IMR-90 (cell line): Measurements from ENCODE around the gene DIP2C. TPM values are rescaled to one million over a fixed set of nuclear protein-coding genes. Genes with fewer than 3 reads are reported as not detected.

Experiments
- ATAC-seq: fragments of 200-7000 bp; cut with Tn5 transposase; 2 replicates; pipeline ENCODE4 v1.9.1; 2020; ENCODE audit warnings: low read depth, mild to moderate bottlenecking, moderate library complexity
- BruUV-seq: library from RNA; stranded (reverse); fragments of 400-500 nt; replicated peaks from 2 replicates; lab custom pipeline; 2021; lab: Mats Ljungman, UMichigan
- CTCF ChIA-PET: fragments of 300-600 bp; formaldehyde crosslinking; extraction: SDS; loops from one replicate; lab custom pipeline; 2021; ENCODE audit warnings: antibody characterized with exemption; lab: Yijun Ruan, JAX
- POLR2A ChIA-PET: fragments of 300-600 bp; sonication (Branson Sonifier 250); formaldehyde crosslinking; loops from one replicate; lab custom pipeline; 2022; ENCODE audit warnings: antibody characterized with exemption; ENCODE audit not compliant: unreplicated experiment; lab: Charles Lee
- DNase-seq: peaks from one replicate; pipeline ENCODE4 v3.0.0; 2013
- H2AFZ ChIP-seq: replicated peaks from 2 replicates; pipeline ENCODE3; 2013; ENCODE audit warnings: low read length, mild to moderate bottlenecking; ENCODE audit not compliant: poor library complexity
- H2AK5ac ChIP-seq: 2 replicates; pipeline ENCODE4 v1.6.1; 2013; ENCODE audit warnings: low read depth, low read length, inconsistent platforms
- H2AK9ac ChIP-seq: replicated peaks from 2 replicates; pipeline ENCODE3; 2013; ENCODE audit warnings: mild to moderate bottlenecking, low read depth, low read length, moderate library complexity; ENCODE audit not compliant: poor library complexity
- H2BK120ac ChIP-seq: 2 replicates; pipeline ENCODE4 v1.6.1; 2013; ENCODE audit warnings: low read depth, low read length, inconsistent platforms
- H2BK15ac ChIP-seq: 3 replicates; pipeline ENCODE4 v1.6.1; 2013; ENCODE audit warnings: low read depth, low read length, inconsistent platforms
- H2BK20ac ChIP-seq: 2 replicates; pipeline ENCODE4 v1.6.1; 2013; ENCODE audit warnings: low read depth, mild to moderate bottlenecking, inconsistent platforms, low read length, moderate library complexity
- H2BK5ac ChIP-seq: 2 replicates; pipeline ENCODE4 v1.6.1; 2013; ENCODE audit warnings: mild to moderate bottlenecking, low read depth, low read length, inconsistent platforms; ENCODE audit not compliant: poor library complexity, severe bottlenecking
- H3K14ac ChIP-seq: replicated peaks from 2 replicates; pipeline ENCODE4 v1.6.1; 2013; ENCODE audit warnings: low read depth, low read length, inconsistent platforms
- H3K18ac ChIP-seq: 2 replicates; pipeline ENCODE4 v1.6.1; 2013; ENCODE audit warnings: low read depth, low read length, control low read depth
- H3K23ac ChIP-seq: 2 replicates; pipeline ENCODE4 v1.6.1; 2013; ENCODE audit warnings: low read depth, low read length, inconsistent platforms
- H3K27ac ChIP-seq: 2 replicates; pipeline ENCODE4 v1.5.1; 2013; ENCODE audit warnings: mild to moderate bottlenecking, control low read depth, low read length; ENCODE audit not compliant: insufficient read depth
- H3K27me3 ChIP-seq: 2 replicates; pipeline ENCODE4 v1.6.1; 2013; ENCODE audit warnings: low read length; ENCODE audit not compliant: control insufficient read depth, insufficient read depth
- H3K36me3 ChIP-seq: 2 replicates; pipeline ENCODE4 v1.6.1; 2013; ENCODE audit warnings: low read length, mixed read lengths; ENCODE audit not compliant: control insufficient read depth, insufficient read depth
- H3K4ac ChIP-seq: 2 replicates; pipeline ENCODE4 v1.6.1; 2013; ENCODE audit warnings: low read depth, low read length, inconsistent platforms
- H3K4me1 ChIP-seq: 2 replicates; pipeline ENCODE4 v1.6.1; 2013; ENCODE audit warnings: low read length, mixed read lengths; ENCODE audit not compliant: control insufficient read depth, insufficient read depth
- H3K4me2 ChIP-seq: 2 replicates; pipeline ENCODE4 v1.6.1; 2013; ENCODE audit warnings: low read depth, mild to moderate bottlenecking, control low read depth, low read length, moderate library complexity
- H3K4me3 ChIP-seq: 2 replicates; pipeline ENCODE4 v1.5.1; 2013; ENCODE audit warnings: low read depth, mild to moderate bottlenecking, control low read depth, low read length, moderate library complexity; ENCODE audit not compliant: insufficient read depth
- H3K56ac ChIP-seq: 2 replicates; pipeline ENCODE4 v1.6.1; 2013; ENCODE audit warnings: low read length, inconsistent platforms; ENCODE audit not compliant: insufficient read depth; ENCODE audit errors: extremely low read depth
- H3K79me1 ChIP-seq, 2 experiments: 2 replicates each; pipeline ENCODE4 v1.6.1; 2013; ENCODE audit warnings: low read length in 2 of 2, inconsistent platforms in 1 of 2, low read depth in 1 of 2
- H3K9ac ChIP-seq: 2 replicates; pipeline ENCODE4 v1.6.1; 2013; ENCODE audit warnings: low read depth, low read length, control low read depth
- H3K9me1 ChIP-seq: 2 replicates; pipeline ENCODE4 v1.6.1; 2013; ENCODE audit warnings: low read length, inconsistent platforms; ENCODE audit not compliant: insufficient read depth
- H3K9me3 ChIP-seq: 2 replicates; pipeline ENCODE4 v1.6.1; 2013; ENCODE audit warnings: low read length; ENCODE audit not compliant: control insufficient read depth, insufficient read depth
- H4K20me1 ChIP-seq: 2 replicates; pipeline ENCODE4 v1.6.1; 2013; ENCODE audit warnings: low read length, inconsistent platforms; ENCODE audit not compliant: insufficient read depth
- H4K5ac ChIP-seq: 2 replicates; pipeline ENCODE4 v1.6.1; 2013; ENCODE audit warnings: mild to moderate bottlenecking, low read depth, low read length, control low read depth
- H4K8ac ChIP-seq, 2 experiments: 2 replicates each; pipeline ENCODE4 v1.6.1; 2013; ENCODE audit warnings: low read depth in 2 of 2, low read length in 2 of 2, control low read depth in 1 of 2, inconsistent platforms in 1 of 2
- H4K91ac ChIP-seq: 2 replicates; pipeline ENCODE4 v1.6.1; 2013; ENCODE audit warnings: low read depth, low read length, inconsistent platforms; ENCODE audit not compliant: insufficient read depth
- BHLHE40 ChIP-seq: fragments of 150-350 bp; IDR thresholded peaks from 2 replicates; pipeline ENCODE4 v1.6.1; 2016; ENCODE audit warnings: mild to moderate bottlenecking, low read depth, low read length
- CEBPB ChIP-seq: IDR thresholded peaks from 2 replicates; pipeline ENCODE4 v1.6.1; 2012; ENCODE audit warnings: low read depth, low read length, improper control_type of control experiment
- CHD1 ChIP-seq: IDR thresholded peaks from 2 replicates; pipeline ENCODE4 v1.6.1; 2012; ENCODE audit warnings: low read depth, low read length, improper control_type of control experiment
- MAFK ChIP-seq: IDR thresholded peaks from 2 replicates; pipeline ENCODE4 v1.6.1; 2012; ENCODE audit warnings: low read depth, low read length, improper control_type of control experiment
- NFE2L2 ChIP-seq: fragments of 150-350 bp; IDR thresholded peaks from 2 replicates; pipeline ENCODE4 v1.6.1; 2016; ENCODE audit warnings: low read depth, mild to moderate bottlenecking, low read length
- POLR2A ChIP-seq: IDR thresholded peaks from 2 replicates; pipeline ENCODE4 v1.6.1; 2012; ENCODE audit warnings: mild to moderate bottlenecking, low read depth, low read length
- RCOR1 ChIP-seq: IDR thresholded peaks from 2 replicates; pipeline ENCODE4 v1.6.1; 2012; ENCODE audit warnings: mild to moderate bottlenecking, low read length, improper control_type of control experiment; ENCODE audit not compliant: insufficient replicate concordance
- RFX5 ChIP-seq: IDR thresholded peaks from 2 replicates; pipeline ENCODE4 v1.8.0; 2012; ENCODE audit warnings: low read depth, mild to moderate bottlenecking, low read length, moderate library complexity
- WGBS, 2 experiments: methylation state at CpG; one replicate each; pipeline versions ENCODE4 v1.1.5 to v1.1.7; 2013; ENCODE audit warnings: missing lambda C conversion rate in 2 of 2; ENCODE audit not compliant: insufficient read length in 1 of 2; ENCODE audit errors: extremely low coverage in 2 of 2; 5-methylcytosine and 5-hydroxymethylcytosine counted together
- dilution Hi-C: fragments of 300-500 bp; cut with HindIII; formaldehyde crosslinking; loops from one replicate; pipeline ENCODE4 v1.14.3; 2018; ENCODE audit warnings: low sequenced_read_pairs; ENCODE audit not compliant: unreplicated experiment
- in situ Hi-C: fragments of 300-500 bp; cut with MboI; formaldehyde crosslinking; loops from 3 replicates; pipeline ENCODE4 v1.14.3; 2019; ENCODE audit warnings: low sequenced_read_pairs, inconsistent platforms, mixed read lengths
- intact Hi-C: fragments of 100-400 bp; cut with micrococcal nuclease; formaldehyde crosslinking; loops from 2 replicates; pipeline ENCODE4 v1.10.0; 2022
- polyA plus RNA-seq, 3 experiments: library from polyadenylated mRNA; depleted of rRNA; stranded (reverse); fragments of >200 nt; gene quantifications; 2 replicates each; pipeline ENCODE4 v1.2.3, GENCODE V29; 2012; ENCODE audit warnings: low replicate concordance in 1 of 3
- total RNA-seq: library from RNA; depleted of rRNA; stranded (reverse); fragments of >200 nt; gene quantifications from 2 replicates; pipeline ENCODE4 v1.2.3, GENCODE V29; 2012
- TF ChIP-seq, protein P1 (sequence below): fragments of 150-350 bp; IDR thresholded peaks from 2 replicates; pipeline ENCODE4 v1.6.1; 2016; ENCODE audit warnings: low read depth, mild to moderate bottlenecking, low read length, moderate library complexity, borderline replicate concordance
- TF ChIP-seq, protein P2 (sequence below): fragments of 150-350 bp; IDR thresholded peaks from 2 replicates; pipeline ENCODE4 v1.6.1; 2017; ENCODE audit warnings: mild to moderate bottlenecking, antibody characterized with exemption, low read length, low read depth

Gene DIP2C
- total and polyA plus RNA-seq, 2 of the 4 experiments (the other 2 are of a cell fraction): 8.6 to 17.3 TPM

DNA sequence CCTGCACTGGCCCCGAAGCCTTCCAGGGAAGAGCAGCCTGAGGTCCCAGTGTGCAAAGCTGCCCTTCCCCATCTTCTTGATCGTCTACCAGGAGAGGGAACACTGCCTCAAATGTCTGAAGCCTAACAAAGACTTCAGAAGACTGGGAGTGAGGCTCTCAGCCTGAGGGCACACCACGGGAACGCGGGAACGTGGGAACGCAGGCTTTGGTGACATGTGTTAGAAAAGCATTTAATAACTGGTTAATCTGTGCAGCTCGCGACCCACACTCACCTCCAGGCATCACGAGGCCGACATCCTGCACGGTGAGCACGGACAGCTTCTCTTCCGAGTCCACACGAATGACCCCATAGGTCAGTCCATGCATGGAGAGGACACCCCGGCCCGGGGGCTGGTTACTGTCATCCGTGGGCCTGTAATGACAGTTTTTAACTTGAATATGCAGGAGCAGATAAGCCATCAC is 320.2 kb downstream of the DIP2C start:
- Histone ChIP-seq H3K18ac (no peak overlapping the region), H2BK120ac (no peak overlapping the region; the same call in 1 of the 2 replicates), H4K91ac (peak overlapping the region; percentile 62; the same call in 1 of the 2 replicates), H3K4me3 (no peak overlapping the region), H3K23ac (no peak overlapping the region), H2AK9ac (peak overlapping the region; percentile 10), H3K79me1 (peaks cover 19 to 49% of the 10 kb centered on the region in 2 experiments), H4K5ac (no peak overlapping the region), H2AK5ac (peak overlapping the region; percentile 70; the same call in 1 of the 2 replicates), H4K20me1 (peaks cover 7% of the 10 kb centered on the region), H3K4me2 (peak overlapping the region; percentile 48; the same call in 1 of the 2 replicates), H4K8ac (peak overlapping the region in 1 of 2 experiments; percentile 14; a peak in 1 of 4 replicates), H3K4ac (peak overlapping the region; percentile 45), H2BK15ac (no peak overlapping the region), H2BK5ac (no peak overlapping the region), H2AFZ (no peak overlapping the region), H2BK20ac (no peak overlapping the region), H3K4me1 (peaks cover 29% of the 10 kb centered on the region), H3K27me3 (no peaks in the 10 kb centered on the region), H3K9ac (no peak overlapping the region), H3K27ac (peak overlapping the region; percentile 11; the same call in 1 of the 2 replicates), H3K9me1 (peaks cover 31% of the 10 kb centered on the region), H3K14ac (0 out of 2 replicates have a peak overlapping the region, but pooled peaks have one; percentile 37), H3K56ac (no peak overlapping the region), H3K9me3 (no peaks in the 10 kb centered on the region), H3K36me3 (peaks cover 32% of the 10 kb centered on the region)
- no peak for ATAC-seq
- no peak for DNase-seq
- no TSS peak for BruUV-seq
- POLR2A ChIA-PET: no interaction called here
- dilution Hi-C loops: no loop called here
- CTCF ChIA-PET: no interaction called here
- intact Hi-C loops: no loop called here
- TF ChIP-seq, protein P1, sequence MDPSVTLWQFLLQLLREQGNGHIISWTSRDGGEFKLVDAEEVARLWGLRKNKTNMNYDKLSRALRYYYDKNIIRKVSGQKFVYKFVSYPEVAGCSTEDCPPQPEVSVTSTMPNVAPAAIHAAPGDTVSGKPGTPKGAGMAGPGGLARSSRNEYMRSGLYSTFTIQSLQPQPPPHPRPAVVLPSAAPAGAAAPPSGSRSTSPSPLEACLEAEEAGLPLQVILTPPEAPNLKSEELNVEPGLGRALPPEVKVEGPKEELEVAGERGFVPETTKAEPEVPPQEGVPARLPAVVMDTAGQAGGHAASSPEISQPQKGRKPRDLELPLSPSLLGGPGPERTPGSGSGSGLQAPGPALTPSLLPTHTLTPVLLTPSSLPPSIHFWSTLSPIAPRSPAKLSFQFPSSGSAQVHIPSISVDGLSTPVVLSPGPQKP: no peak
- TF ChIP-seq, protein P2, sequence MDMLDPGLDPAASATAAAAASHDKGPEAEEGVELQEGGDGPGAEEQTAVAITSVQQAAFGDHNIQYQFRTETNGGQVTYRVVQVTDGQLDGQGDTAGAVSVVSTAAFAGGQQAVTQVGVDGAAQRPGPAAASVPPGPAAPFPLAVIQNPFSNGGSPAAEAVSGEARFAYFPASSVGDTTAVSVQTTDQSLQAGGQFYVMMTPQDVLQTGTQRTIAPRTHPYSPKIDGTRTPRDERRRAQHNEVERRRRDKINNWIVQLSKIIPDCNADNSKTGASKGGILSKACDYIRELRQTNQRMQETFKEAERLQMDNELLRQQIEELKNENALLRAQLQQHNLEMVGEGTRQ: no peak
- TF ChIP-seq NFE2L2 (no peak), MAFK (no peak), CEBPB (no peak), BHLHE40 (no peak), CHD1 (no peak), POLR2A (no peak), RFX5 (no peak), RCOR1 (no peak)
- in situ Hi-C loops: no loop called here
- WGBS, 2 experiments: 90% methylated on average over 12 of the region's 18 CpGs; no CpG with 5 or more reads in 1 of the 2 experiments
